ENCODE data around the gene TSEN34.

DNA sequence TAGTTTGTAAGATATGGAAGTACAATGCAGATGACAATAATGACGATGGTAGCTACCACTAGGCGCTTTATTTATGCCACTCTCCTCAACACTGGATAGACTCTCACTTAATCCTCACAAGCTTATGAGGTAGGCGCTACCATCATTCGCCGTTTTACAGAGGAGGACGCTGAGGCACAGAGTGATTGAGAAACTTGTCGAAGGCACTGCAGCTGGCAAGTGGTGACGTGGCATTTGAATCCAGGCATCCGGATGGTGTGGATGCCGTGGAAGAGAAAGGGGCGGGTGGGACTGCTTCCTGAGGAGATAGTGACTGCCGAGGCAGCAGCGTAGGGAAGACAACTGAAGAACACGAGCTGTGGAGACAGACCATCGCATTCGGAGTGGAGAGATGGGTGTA lies 8.3 kb downstream of the TSEN34 start:
- TF ChIP-seq, protein P1, sequence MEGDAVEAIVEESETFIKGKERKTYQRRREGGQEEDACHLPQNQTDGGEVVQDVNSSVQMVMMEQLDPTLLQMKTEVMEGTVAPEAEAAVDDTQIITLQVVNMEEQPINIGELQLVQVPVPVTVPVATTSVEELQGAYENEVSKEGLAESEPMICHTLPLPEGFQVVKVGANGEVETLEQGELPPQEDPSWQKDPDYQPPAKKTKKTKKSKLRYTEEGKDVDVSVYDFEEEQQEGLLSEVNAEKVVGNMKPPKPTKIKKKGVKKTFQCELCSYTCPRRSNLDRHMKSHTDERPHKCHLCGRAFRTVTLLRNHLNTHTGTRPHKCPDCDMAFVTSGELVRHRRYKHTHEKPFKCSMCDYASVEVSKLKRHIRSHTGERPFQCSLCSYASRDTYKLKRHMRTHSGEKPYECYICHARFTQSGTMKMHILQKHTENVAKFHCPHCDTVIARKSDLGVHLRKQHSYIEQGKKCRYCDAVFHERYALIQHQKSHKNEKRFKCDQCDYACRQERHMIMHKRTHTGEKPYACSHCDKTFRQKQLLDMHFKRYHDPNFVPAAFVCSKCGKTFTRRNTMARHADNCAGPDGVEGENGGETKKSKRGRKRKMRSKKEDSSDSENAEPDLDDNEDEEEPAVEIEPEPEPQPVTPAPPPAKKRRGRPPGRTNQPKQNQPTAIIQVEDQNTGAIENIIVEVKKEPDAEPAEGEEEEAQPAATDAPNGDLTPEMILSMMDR (IDR thresholded peaks at IDR 0.05) = no peak
- no peak for TF ChIP-seq POLR2A (IDR thresholded peaks at IDR 0.05)

Data from adrenal gland (tissue), 5 donors.